ENCODE data around the gene PLD5. TPM values are rescaled to one million over a fixed set of nuclear protein-coding genes. Genes with fewer than 3 reads are reported as not detected.

Gene PLD5
- total RNA-seq, 2 donors from 2014 or later = 1.8 TPM; not detected in 1

DNA sequence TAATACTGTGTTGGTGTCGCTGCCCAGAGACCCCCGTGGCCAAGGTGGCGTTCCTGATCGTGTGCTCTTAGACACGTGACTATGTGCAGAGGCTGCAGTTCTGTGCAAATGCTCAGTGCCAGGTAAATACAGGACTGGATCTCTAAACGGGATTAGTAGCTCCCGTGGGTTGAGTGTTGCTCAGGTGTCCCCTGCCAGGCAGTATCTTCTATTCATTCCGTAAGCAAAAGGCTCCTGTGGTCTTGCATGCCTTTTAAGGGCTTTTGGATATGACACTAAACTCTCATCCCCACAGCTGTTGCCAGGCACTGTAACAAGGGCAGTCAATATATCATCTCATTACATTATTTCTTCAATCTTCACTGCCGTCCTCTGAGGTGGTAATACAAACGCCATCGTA lies 431.4 kb downstream of the PLD5 start:
- Histone ChIP-seq H3K36me3 (replicated peaks in 1 of 2; ENCODE audit: insufficient read depth in 1 of 2, low read depth in 2 of 2) (no peaks in the 10 kb centered on the region), H3K9me3 (no peaks in the 10 kb centered on the region), H3K27ac (no peak overlapping the region), H3K4me3 (no peak overlapping the region), H3K4me1 (no peaks in the 10 kb centered on the region), H3K27me3 (no peaks in the 10 kb centered on the region)
- WGBS, 2 donors = 47 to 54% methylated on average over 11 of the region's 11 CpGs
- DNase-seq (no peak), ATAC-seq (no peak)
- intact Hi-C loops (cut with DNase I) = no loop called here
- TF ChIP-seq, protein P1, sequence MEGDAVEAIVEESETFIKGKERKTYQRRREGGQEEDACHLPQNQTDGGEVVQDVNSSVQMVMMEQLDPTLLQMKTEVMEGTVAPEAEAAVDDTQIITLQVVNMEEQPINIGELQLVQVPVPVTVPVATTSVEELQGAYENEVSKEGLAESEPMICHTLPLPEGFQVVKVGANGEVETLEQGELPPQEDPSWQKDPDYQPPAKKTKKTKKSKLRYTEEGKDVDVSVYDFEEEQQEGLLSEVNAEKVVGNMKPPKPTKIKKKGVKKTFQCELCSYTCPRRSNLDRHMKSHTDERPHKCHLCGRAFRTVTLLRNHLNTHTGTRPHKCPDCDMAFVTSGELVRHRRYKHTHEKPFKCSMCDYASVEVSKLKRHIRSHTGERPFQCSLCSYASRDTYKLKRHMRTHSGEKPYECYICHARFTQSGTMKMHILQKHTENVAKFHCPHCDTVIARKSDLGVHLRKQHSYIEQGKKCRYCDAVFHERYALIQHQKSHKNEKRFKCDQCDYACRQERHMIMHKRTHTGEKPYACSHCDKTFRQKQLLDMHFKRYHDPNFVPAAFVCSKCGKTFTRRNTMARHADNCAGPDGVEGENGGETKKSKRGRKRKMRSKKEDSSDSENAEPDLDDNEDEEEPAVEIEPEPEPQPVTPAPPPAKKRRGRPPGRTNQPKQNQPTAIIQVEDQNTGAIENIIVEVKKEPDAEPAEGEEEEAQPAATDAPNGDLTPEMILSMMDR (IDR thresholded peaks at IDR 0.05) = no peak
- no peak for TF ChIP-seq POLR2A (IDR thresholded peaks at IDR 0.05)

DNA sequence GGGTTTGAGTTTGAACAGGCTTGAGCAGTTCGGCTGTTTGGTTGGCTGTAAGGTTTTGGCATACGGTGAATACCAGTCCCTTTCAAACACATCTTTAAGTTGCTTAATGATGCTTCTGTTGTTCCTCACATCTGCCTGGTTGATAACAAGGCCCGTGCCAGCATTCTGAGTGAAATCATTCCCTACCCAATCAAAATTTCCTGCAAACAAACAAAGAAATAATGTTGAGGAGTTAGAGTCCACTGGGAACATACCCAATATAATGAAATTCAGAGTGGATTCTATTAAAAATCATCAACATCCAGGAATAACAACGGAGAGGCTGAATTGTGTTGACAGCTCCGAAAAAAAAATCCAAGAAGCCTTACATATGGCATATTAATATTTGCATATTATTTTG lies 434.6 kb downstream of the PLD5 start:
- Histone ChIP-seq H3K4me1 (no peaks in the 10 kb centered on the region), H3K27ac (no peak overlapping the region), H3K4me3 (no peak overlapping the region), H3K36me3 (replicated peaks in 1 of 2; ENCODE audit: insufficient read depth in 1 of 2, low read depth in 2 of 2) (no peaks in the 10 kb centered on the region), H3K27me3 (no peaks in the 10 kb centered on the region), H3K9me3 (no peaks in the 10 kb centered on the region)
- 50 to 53% methylated on average over 5 of the region's 5 CpGs for WGBS, 2 donors
- ATAC-seq (no peak), DNase-seq (no peak)
- no peak for TF ChIP-seq POLR2A (IDR thresholded peaks at IDR 0.05)
- TF ChIP-seq, protein P1 (IDR thresholded peaks at IDR 0.05) = no peak
- intact Hi-C loops (cut with DNase I) = no loop called here

DNA sequence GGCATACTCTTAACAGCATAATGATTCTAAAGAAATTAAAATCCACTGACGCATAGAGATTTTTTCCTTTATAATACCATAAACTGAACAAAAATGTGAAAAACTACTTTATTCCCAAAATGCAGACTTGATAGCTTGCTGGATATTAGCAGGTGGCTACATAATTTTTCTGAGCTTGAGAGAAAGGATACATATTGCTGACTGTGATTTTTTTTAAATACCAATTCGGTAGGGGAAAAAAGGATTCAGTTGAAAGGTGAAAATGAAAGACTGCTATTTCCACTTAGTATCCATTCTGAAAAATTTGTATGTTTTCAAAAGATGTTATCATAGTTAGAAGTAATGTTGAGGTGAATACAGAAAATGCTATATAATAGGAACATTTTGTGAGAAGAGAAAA lies 435.6 kb downstream of the PLD5 start:
- DNase-seq = no peak
- no peak for ATAC-seq
- TF ChIP-seq, protein P1 (IDR thresholded peaks at IDR 0.05) = no peak
- TF ChIP-seq POLR2A (IDR thresholded peaks at IDR 0.05) = no peak
- Histone ChIP-seq H3K27me3 (no peaks in the 10 kb centered on the region), H3K4me1 (no peaks in the 10 kb centered on the region), H3K27ac (no peak overlapping the region), H3K4me3 (no peak overlapping the region), H3K9me3 (no peaks in the 10 kb centered on the region), H3K36me3 (replicated peaks in 1 of 2; ENCODE audit: insufficient read depth in 1 of 2, low read depth in 2 of 2) (no peaks in the 10 kb centered on the region)
- intact Hi-C loops (cut with DNase I) = no loop called here
- WGBS, 2 donors = 61 to 70% methylated on average over 2 of the region's 2 CpGs

DNA sequence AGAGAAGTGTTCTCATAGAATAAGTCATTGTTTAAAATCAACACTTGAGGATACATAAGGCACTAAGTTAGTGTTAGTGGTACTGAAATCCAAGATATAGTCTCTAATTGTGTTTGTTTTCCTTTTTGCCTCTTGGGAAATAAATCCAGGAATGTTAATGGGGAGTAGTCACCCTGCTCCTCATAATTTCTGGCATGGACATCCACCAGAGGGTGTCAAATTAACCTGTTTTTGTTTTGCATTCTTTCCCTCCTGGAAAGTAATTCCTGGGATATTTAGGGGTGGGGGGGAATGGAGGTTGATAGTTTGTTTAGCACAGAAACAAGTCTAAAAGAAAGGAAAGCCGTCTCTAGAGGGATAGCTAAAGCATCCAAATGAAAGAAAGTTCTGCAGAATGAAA lies 437.8 kb downstream of the PLD5 start:
- Histone ChIP-seq H3K36me3 (replicated peaks in 1 of 2; ENCODE audit: insufficient read depth in 1 of 2, low read depth in 2 of 2) (no peaks in the 10 kb centered on the region), H3K4me1 (no peaks in the 10 kb centered on the region), H3K27me3 (no peaks in the 10 kb centered on the region), H3K27ac (no peak overlapping the region), H3K9me3 (no peaks in the 10 kb centered on the region), H3K4me3 (no peak overlapping the region)
- TF ChIP-seq, protein P1 (IDR thresholded peaks at IDR 0.05) = no peak
- TF ChIP-seq POLR2A (IDR thresholded peaks at IDR 0.05) = no peak
- intact Hi-C loops (cut with DNase I) = no loop called here
- ATAC-seq = no peak
- WGBS, 2 donors = 21 to 24% methylated on average over 1 of the region's 1 CpG
- no peak for DNase-seq

DNA sequence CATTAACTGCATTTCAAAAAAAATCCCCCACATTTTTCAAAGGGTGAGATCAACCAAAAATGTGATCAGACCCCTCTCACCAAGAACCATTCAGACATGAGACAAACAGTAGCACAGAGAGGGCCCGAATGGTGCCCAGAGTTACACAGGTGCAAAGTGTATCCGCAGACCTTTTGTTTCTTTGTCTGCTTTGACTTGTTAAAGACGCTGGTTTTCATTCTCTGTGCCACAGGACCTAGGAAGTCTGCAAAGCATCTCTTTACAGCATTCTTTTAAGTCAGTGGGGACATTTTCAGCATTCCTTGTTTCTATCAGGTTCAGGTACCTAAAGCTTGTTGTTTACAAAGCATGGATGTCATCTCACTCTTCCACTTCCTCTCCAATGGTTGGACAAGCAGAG lies 438.4 kb downstream of the PLD5 start:
- H3K4me3 ChIP-seq = no peak overlapping the region
- DNase-seq (no peak), ATAC-seq (no peak)
- no peaks in the 10 kb centered on the region for H3K27me3 ChIP-seq
- TF ChIP-seq, protein P1 (IDR thresholded peaks at IDR 0.05) = no peak
- no peak for TF ChIP-seq POLR2A (IDR thresholded peaks at IDR 0.05)
- no peaks in the 10 kb centered on the region for H3K4me1 ChIP-seq
- H3K27ac ChIP-seq = no peak overlapping the region
- H3K9me3 ChIP-seq = no peaks in the 10 kb centered on the region
- intact Hi-C loops (cut with DNase I) = no loop called here
- WGBS, 2 donors = 23 to 34% methylated on average over 3 of the region's 3 CpGs
- no peaks in the 10 kb centered on the region for H3K36me3 ChIP-seq (replicated peaks in 1 of 2; ENCODE audit: insufficient read depth in 1 of 2, low read depth in 2 of 2)

All from body of pancreas (tissue), 4 donors.